ENCODE results near the gene LRRC74B.
A peak's percentile ranks its signal among the peaks of the same experiment; 100 is the strongest.
"Not testable (repeated sequence)": the region's sequence is repeated elsewhere in the genome, so short reads cannot be mapped to it uniquely, and the experiment has no call there.

The LRRC74B gene, protein sequence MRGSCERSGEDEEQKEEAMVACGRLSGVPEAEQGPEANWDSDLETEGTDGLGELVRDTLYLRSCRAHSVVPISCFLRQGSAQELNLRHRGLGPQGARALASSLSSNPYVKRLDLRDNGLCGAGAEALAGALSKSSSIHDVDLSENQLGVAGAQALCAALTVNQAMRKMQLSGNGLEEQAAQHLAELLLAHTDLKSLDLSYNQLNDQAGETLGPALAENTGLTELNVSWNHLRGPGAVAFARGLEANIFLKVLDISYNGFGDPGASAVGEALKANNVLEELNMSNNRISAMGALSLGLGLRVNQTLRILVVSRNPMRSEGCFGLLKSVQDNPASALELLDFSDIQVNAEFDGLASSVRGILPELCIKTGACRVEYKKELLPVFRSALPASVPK

GRCh38 chr22:21045585-21046294 lies at the start of gene LRRC74B:
LRRC74B (plus strand) TSS chr22:21045946; CDS start chr22:21045987, 41 bp downstream.
- DNase-seq, result peak; percentile 77
- in situ Hi-C loops (cut with MboI; ENCODE audit: low pct_unique_long_range_greater_than_20kb, low sequenced_read_pairs), result no loop called here

- no peak for DNase-seq
- in situ Hi-C loops (cut with MboI; ENCODE audit: low pct_unique_long_range_greater_than_20kb, low sequenced_read_pairs), result no loop called here
Measured at GRCh38 chr22:20996031-20996410, 49.7 kb upstream of the LRRC74B start.

- no peak for DNase-seq
- in situ Hi-C loops (cut with MboI; ENCODE audit: low pct_unique_long_range_greater_than_20kb, low sequenced_read_pairs), result no loop called here
Measured at GRCh38 chr22:20996598-20997535, 48.9 kb upstream of the LRRC74B start.

DNA sequence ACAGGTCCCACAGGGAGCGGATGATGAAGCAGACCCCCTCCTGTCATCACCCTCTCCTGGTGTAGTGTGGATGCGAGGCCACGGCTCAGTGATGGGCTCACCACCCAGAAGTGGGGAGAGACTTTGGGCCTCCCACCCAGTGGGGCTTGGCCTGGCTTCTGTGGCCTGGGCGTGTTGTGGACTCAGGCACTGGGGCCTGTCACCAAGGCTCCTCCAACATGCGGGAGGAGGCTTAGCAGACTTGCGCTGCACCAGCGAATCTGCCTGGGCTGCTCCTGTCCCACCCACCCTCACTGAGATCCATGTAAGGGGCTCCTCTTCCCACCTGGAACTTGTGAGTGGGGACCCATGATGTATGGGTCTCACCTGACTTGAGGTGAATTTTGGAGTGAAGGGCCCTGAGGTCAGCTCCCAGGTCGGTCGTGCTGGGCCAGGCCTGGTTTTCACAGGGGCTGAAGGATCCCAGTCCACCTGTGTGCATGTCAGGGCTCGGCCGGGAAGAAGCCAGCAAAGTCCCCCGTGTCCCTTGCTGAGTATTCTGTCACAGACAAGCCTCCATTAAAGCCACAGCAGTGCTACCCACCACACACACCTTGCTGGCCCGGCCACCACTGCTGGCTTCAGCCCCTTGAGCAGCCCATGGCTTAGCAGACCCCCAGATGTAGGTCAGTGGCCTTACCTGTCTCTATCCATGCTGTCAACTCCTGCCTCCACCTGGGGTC lies 48.0 kb upstream of the LRRC74B start:
- in situ Hi-C loops (cut with MboI; ENCODE audit: low pct_unique_long_range_greater_than_20kb, low sequenced_read_pairs), result no loop called here
- no peak for DNase-seq

DNA sequence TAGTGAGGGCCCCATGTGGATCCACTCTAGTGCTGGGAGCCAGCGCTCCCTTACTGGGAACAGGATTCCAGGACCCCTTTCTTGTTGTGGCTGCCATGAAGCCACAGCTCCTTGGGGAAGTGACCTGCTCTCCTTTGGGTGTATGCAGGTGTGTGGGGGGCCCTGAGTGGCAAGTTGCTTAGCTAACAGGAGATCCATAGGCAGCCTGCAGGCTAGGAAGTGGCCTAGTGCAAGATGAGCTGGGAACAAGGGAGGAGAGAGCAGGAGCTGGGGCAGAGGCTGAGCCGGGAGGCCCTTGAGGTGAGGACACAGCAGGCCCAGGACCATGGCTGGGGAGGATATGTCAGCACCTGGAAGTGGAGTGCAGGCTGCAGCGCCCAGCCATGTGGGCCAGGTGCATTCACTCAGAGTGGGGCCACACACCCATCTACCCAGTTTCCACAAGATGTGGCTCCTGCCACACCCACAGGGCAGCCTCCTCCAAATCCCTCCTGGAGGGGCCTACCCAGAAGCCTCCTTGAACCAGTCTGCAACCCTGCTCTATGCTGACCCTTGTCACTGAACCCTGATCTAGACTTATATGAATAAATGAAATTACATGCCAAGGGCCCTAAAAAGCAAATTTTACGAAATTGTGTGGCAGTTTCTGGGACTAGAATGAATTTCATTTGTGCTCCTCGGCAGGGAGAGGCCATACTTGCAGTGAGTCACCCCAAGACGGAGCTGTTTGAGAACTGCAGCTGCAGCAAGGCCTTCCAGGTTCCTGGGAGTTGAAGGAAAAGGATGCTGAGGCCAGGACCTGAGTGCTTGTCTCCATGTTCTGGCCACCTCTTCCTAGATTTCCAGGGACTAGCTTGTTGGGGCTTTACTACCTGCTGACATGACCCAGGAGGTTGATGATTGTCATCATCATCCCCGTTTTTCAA lies 47.1 kb upstream of the LRRC74B start:
- in situ Hi-C loops (cut with MboI; ENCODE audit: low pct_unique_long_range_greater_than_20kb, low sequenced_read_pairs), result no loop called here
- no peak for DNase-seq

DNA sequence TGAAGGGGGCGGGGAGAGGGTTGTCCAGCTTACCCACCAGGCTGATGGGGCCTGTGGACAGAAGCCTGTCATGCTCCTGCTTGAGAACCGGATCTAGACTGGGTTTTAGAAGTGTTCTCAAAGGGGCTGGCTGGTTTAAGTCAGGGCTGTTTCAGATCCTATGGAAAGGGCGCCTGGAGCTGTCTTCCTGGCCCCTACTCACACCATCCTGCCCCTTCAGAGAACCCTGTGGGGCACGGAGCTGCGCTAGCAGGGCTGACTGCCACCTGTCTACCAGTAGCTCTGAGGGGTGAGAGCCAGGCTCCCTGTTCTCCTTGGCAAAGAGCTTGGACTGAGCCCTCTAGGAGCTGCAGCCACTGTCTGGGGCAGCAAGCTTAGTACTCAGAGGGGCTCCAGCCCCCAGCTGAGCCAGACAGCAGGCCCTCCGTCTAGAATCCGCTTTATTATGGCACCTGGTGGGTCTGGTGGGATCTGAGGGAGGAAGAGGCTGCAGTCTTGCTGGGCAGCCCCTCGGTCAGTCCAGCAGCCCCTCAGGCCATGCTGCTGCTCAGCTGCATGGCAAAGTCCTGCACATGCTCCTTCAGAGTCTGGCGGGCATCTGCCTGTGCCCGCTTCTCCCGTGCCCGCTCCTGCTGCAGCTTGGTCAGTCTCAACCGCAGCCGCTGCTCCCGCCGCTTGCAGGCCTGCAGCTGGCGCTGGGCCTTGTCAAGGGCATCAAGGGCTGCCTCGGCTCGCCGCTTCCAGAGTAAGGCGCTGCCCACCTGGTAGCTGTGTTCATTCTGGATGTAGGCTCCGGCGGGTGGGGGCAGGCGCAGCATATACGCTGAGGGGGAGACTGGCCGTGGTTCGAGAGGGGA lies 46.2 kb upstream of the LRRC74B start:
- DNase-seq, result no peak
- in situ Hi-C loops (cut with MboI; ENCODE audit: low pct_unique_long_range_greater_than_20kb, low sequenced_read_pairs), result no loop called here

DNA sequence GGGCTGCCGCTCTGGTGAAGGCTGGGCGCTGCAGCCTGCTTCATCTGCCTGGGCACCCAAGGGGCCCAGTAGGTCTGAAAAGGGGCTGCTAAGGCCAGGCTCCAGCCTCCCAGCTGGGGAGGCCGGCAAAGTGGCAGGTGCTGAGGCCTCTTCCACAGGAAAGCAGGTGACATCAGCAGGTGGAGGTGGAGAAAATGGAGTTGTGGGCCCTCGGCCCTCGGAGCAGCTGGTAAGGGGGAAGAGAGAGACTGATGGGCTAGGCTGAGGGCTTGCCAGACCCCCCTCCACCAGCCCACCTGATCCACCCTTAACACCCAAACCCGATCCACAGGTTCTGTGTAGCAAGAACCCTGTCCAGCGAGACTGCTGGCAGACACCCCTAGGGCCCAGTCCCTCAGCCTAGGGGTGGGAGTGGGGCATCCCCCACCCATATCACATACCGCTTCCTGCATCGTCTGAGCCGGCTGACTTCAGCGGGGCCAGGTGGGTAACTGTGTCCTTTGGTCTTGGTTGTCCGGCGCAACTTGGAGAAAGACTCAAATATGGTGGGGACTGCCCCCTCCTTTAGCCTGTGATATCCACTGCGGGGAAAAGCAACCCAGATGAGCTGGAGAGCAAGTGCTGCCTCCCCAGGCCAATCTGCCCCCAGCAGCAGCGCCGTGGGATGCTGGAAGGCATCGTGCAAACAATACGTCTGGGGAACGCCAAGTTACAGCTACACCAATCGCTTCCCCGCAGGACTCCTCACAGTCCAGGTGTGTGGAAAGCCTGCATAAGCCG lies 45.3 kb upstream of the LRRC74B start:
- in situ Hi-C loops (cut with MboI; ENCODE audit: low pct_unique_long_range_greater_than_20kb, low sequenced_read_pairs), result no loop called here
- DNase-seq, result no peak

DNA sequence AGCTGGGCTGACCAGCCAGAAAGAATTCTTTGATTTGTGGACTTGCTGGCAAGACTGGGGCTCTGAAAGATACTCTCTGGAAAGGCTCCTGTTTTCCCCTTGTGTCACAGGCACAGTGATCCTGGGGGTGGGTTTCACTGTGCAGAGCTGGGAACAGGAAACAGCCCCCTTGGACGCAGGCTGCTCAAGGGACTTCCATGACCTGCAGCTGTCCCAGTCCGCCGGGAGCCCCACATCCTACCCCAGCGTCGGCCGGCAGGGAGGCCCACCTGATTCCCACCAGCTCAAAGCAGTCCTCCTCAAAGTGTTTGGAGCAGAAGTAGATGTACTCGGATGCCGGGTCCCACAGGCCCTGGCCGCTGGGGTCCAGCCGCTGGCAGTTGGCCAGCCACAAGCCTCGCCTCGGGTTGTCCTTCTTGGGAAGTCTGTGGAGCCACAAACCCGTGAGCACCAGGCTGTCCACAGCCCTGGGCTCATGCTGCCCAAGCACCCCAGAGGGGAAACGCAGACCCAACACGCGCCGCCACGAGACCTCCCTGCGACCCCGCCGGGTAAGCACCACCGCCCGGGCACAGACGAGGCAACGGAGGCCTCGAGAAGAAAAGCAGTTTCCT lies 44.7 kb upstream of the LRRC74B start:
- no peak for DNase-seq
- in situ Hi-C loops (cut with MboI; ENCODE audit: low pct_unique_long_range_greater_than_20kb, low sequenced_read_pairs), result no loop called here

DNA sequence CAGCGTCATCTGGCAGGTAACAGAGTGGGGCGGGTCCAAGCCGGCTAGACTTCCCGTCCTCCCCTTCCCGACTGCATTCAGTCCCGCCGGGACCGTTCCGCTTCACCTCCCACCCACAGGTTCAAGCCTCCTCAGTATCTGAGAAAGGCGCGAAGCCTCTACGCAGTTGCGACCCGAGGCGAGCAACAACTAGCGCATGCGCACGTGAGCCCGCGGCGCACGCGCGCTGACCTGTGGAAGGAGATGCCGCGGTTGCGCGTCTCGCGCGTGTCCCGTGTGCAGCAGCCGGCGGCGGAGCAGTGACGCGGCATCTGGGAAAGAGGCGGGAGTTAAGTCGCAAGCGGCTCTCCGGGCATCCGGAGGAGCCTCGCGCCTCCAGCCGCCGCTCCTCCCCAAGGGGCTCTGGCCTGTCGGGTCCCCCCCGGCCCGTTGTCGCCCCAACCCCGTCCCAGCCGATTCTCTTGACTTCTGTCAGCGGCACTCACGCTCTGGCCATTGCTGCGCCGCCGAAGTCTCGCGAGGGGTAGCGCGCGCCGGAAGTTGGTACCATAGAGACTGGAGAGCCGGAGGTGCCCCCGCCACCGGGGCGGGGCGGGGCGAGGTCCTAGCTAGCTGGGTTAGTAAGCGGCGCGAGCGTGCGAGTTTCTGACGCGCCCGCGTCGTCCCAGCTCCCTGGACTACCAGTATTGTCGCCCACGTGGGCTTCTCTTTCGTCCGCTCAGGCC lies 44.0 kb upstream of the LRRC74B start, which contains the start of gene THAP7:
Gene THAP7, minus strand, starts transcription at position 518 of the 725 bp plus-strand sequence. Its CDS starts 207 bp downstream, at position 311.
- peak; percentile 95 for DNase-seq
- in situ Hi-C loops (cut with MboI; ENCODE audit: low pct_unique_long_range_greater_than_20kb, low sequenced_read_pairs), result no loop called here

DNA sequence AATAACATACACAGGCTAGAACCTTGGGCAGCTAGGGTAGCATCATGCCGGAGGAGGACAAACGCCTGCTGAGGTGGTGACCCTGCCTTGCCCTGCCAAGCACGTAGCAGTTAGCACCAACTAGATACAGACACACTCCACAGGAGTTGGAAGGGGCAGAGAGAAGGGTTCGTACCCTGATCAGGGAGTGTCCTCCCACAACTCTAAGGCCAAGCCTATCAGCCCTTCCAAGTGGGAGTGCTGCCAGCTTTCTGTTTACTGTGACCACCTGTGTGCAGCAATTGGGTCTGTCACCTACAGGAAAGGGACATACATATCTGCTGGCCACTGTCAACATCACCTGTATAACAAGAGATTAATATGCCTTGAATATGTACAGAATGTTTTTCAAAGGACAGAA lies 42.0 kb upstream of the LRRC74B start:
- no peak for DNase-seq
- in situ Hi-C loops (cut with MboI; ENCODE audit: low pct_unique_long_range_greater_than_20kb, low sequenced_read_pairs), result no loop called here

- in situ Hi-C loops (cut with MboI; ENCODE audit: low pct_unique_long_range_greater_than_20kb, low sequenced_read_pairs); DNase-seq: not testable (repeated sequence)
Measured at GRCh38 chr22:21009208-21009607, 36.5 kb upstream of the LRRC74B start.

DNA sequence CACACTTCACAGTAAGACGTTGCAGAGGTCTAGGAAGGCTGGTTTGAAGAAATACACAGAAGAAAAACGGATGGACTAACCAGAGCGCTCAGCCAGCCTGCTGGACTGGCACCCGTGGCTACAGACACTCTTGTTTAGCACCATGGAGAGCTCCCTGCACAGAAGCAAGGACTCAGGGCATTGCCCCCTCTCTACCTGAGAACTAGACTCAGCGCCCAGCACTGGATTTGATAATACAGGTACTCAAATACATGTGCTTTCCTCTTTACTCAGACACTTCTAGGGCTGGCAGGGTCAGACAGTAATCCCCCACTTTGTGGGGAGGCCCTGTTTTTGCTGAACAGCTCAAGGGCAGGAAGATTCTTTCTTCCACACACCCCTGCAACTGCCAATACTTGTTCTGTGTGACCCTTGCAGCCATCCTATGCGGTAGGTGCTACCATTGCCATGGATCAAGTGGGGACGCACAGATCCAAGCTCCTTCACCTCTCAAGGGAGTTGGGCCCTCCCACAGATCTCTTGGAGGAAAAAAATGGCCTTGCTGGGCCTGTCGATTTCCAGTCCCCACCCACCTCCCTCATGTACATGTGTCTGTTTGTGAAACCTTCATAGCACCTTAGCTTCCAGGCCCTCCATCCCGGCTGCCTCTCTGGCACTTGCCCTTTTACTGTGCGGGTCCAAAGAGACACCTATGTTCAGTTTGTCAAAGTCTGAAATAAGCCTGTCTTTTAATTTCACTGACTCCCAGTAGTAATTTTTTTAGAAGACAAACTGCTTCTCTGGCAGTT lies 35.9 kb upstream of the LRRC74B start:
- in situ Hi-C loops (cut with MboI; ENCODE audit: low pct_unique_long_range_greater_than_20kb, low sequenced_read_pairs), result no loop called here
- peak; percentile 55 for DNase-seq

DNA sequence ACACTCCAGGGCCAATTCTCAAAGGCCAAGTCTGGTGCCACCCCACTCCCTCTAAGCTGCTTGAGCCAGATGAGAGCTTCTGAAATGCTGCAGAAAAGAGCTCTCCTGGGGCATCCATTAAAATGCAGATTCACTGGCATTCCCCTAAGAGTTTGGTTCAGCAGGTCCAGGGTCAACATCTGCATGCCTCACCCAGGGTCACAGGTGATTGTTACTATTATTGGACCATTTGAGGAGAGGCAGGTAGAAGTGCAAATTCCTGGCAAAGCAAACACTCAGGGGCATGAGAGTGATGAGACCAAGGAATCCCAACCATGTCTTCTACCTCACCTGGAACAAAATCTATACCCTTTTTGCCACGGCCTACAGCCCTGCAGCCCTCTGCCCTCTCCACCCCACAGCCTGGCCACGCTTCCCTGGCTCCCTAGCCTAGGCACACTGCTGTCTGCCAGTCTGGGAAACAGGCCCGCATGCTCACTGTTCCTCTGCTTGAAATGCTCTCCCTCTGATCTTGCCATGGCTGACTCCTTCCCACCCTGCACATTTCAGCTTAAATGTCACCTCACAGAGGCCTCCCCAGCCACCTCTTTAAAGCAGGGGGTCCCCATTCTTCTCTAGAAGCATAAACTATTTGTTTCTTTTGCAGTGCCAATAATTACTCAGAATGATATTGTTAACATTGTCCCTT lies 35.2 kb upstream of the LRRC74B start:
- no peak for DNase-seq
- in situ Hi-C loops (cut with MboI; ENCODE audit: low pct_unique_long_range_greater_than_20kb, low sequenced_read_pairs), result no loop called here
